H9 (cell line): Measurements from ENCODE around the gene SEMA3G. TPM values are rescaled to one million over a fixed set of nuclear protein-coding genes. Genes with fewer than 3 reads are reported as not detected.

Source experiments
- DNase-seq: peaks from one replicate; pipeline ENCODE4 v3.0.0-alpha.2; 2017
- H2AFZ ChIP-seq: one replicate; pipeline ENCODE4 v1.6.1; 2013; ENCODE audit warnings: mild to moderate bottlenecking, low read length, control low read depth, moderate library complexity
- H2AK5ac ChIP-seq: 2 replicates; pipeline ENCODE4 v1.6.1; 2013; ENCODE audit warnings: low read length, control low read depth, mixed read lengths; ENCODE audit not compliant: insufficient read length
- H2BK120ac ChIP-seq: one replicate; pipeline ENCODE4 v1.6.1; 2013; ENCODE audit warnings: low read depth, mild to moderate bottlenecking, low read length, control low read depth, inconsistent platforms; ENCODE audit not compliant: poor library complexity, severe bottlenecking
- H2BK12ac ChIP-seq: 2 replicates; pipeline ENCODE4 v1.6.1; 2013; ENCODE audit warnings: low read length, control low read depth, mixed read lengths, low read depth; ENCODE audit not compliant: insufficient read length
- H2BK15ac ChIP-seq: 2 replicates; pipeline ENCODE4 v1.6.1; 2013; ENCODE audit warnings: low read depth, low read length, control low read depth
- H2BK20ac ChIP-seq: one replicate; pipeline ENCODE4 v1.6.1; 2013; ENCODE audit warnings: low read depth, mild to moderate bottlenecking, low read length, control low read depth, inconsistent platforms; ENCODE audit not compliant: poor library complexity, severe bottlenecking
- H2BK5ac ChIP-seq: 2 replicates; pipeline ENCODE4 v1.6.1; 2013; ENCODE audit warnings: low read length, control low read depth, mixed read lengths; ENCODE audit not compliant: insufficient read length
- H3K14ac ChIP-seq: 2 replicates; pipeline ENCODE4 v1.6.1; 2013; ENCODE audit warnings: low read length, control low read depth; ENCODE audit not compliant: insufficient read depth
- H3K18ac ChIP-seq: 2 replicates; pipeline ENCODE4 v1.6.1; 2013; ENCODE audit warnings: low read depth, mild to moderate bottlenecking, mixed read lengths, low read length, control low read depth; ENCODE audit not compliant: insufficient read length
- H3K23ac ChIP-seq: 2 replicates; pipeline ENCODE4 v1.6.1; 2013; ENCODE audit warnings: low read length, control low read depth, mixed read lengths, low read depth; ENCODE audit not compliant: insufficient read length
- H3K23me2 ChIP-seq: 2 replicates; pipeline ENCODE4 v1.6.1; 2013; ENCODE audit warnings: low read depth, mild to moderate bottlenecking, mixed read lengths, low read length, control low read depth; ENCODE audit not compliant: insufficient read length, poor library complexity, severe bottlenecking
- H3K27ac ChIP-seq: 2 replicates; pipeline ENCODE4 v1.5.1; 2013; ENCODE audit warnings: low read length, control low read depth, mixed read lengths, low read depth; ENCODE audit not compliant: insufficient read length
- H3K27me3 ChIP-seq: 2 replicates; pipeline ENCODE4 v1.6.1; 2013; ENCODE audit warnings: low read length, control low read depth, inconsistent platforms; ENCODE audit not compliant: insufficient read depth
- H3K4ac ChIP-seq: 2 replicates; pipeline ENCODE4 v1.6.1; 2013; ENCODE audit warnings: low read depth, mild to moderate bottlenecking, control low read depth, inconsistent platforms, low read length, moderate library complexity
- H3K4me1 ChIP-seq: 2 replicates; pipeline ENCODE4 v1.6.1; 2013; ENCODE audit warnings: low read length, control low read depth, inconsistent platforms; ENCODE audit not compliant: insufficient read depth
- H3K4me2 ChIP-seq: 2 replicates; pipeline ENCODE4 v1.6.1; 2013; ENCODE audit warnings: low read length, control low read depth, mixed read lengths; ENCODE audit not compliant: insufficient read length, insufficient read depth
- H3K56ac ChIP-seq: 2 replicates; pipeline ENCODE4 v1.6.1; 2013; ENCODE audit warnings: low read depth, mild to moderate bottlenecking, mixed read lengths, low read length, control low read depth; ENCODE audit not compliant: insufficient read length
- H3K79me1 ChIP-seq: 2 replicates; pipeline ENCODE4 v1.6.1; 2013; ENCODE audit warnings: low read depth, mild to moderate bottlenecking, moderate library complexity, low read length, control low read depth, inconsistent platforms; ENCODE audit not compliant: insufficient read depth, poor library complexity, severe bottlenecking
- H3K79me2 ChIP-seq: 2 replicates; pipeline ENCODE4 v1.6.1; 2013; ENCODE audit warnings: low read length, control low read depth, inconsistent platforms; ENCODE audit not compliant: insufficient read depth
- H3K9ac ChIP-seq: 2 replicates; pipeline ENCODE4 v1.6.1; 2013; ENCODE audit warnings: low read length, control low read depth, mixed read lengths; ENCODE audit not compliant: insufficient read length; ENCODE audit errors: extremely low read depth
- H3K9me3 ChIP-seq: one replicate; pipeline ENCODE4 v1.6.1; 2013; ENCODE audit warnings: low read depth, low read length, inconsistent platforms; ENCODE audit not compliant: control insufficient read depth
- H3T11ph ChIP-seq: one replicate; pipeline ENCODE4 v1.6.1; 2013; ENCODE audit warnings: mild to moderate bottlenecking, low read length, control low read depth, inconsistent platforms
- H4K20me1 ChIP-seq: one replicate; pipeline ENCODE4 v1.6.1; 2013; ENCODE audit not compliant: control insufficient read depth, insufficient read length, insufficient read depth
- H4K5ac ChIP-seq: 2 replicates; pipeline ENCODE4 v1.6.1; 2013; ENCODE audit warnings: low read depth, mild to moderate bottlenecking, mixed read lengths, low read length, control low read depth; ENCODE audit not compliant: insufficient read length
- H4K8ac ChIP-seq: replicated peaks from 2 replicates; pipeline ENCODE4 v1.6.1; 2013; ENCODE audit warnings: low read length, control low read depth, mixed read lengths, low read depth; ENCODE audit not compliant: insufficient read length
- H4K91ac ChIP-seq: 2 replicates; pipeline ENCODE4 v1.6.1; 2013; ENCODE audit warnings: low read depth, mild to moderate bottlenecking, moderate library complexity, mixed read lengths, low read length, control low read depth; ENCODE audit not compliant: insufficient read length
- H3K27ac Mint-ChIP-seq, 3 experiments: 2 replicates in 2 of 3; 3 replicates in 1 of 3; pipeline ENCODE4 v1.8.0; 2020 to 2021; ENCODE audit warnings: mixed read lengths in 3 of 3, mild to moderate bottlenecking in 1 of 3, moderate library complexity in 1 of 3
- H3K27me3 Mint-ChIP-seq: 2 replicates; pipeline ENCODE4 v1.8.0; 2021; ENCODE audit warnings: low read depth, mild to moderate bottlenecking, moderate library complexity, mixed read lengths
- H3K36me3 Mint-ChIP-seq, 3 experiments: 2 replicates in 2 of 3; 3 replicates in 1 of 3; pipeline ENCODE4 v1.8.0; 2020 to 2021; ENCODE audit warnings: low read depth in 3 of 3, mixed read lengths in 3 of 3; ENCODE audit not compliant: insufficient read depth in 1 of 3
- H3K4me1 Mint-ChIP-seq, 2 experiments: 2 replicates each; pipeline ENCODE4 v1.8.0; 2020; ENCODE audit warnings: mixed read lengths in 2 of 2
- H3K4me3 Mint-ChIP-seq, 2 experiments: 2 replicates in 1 of 2; 3 replicates in 1 of 2; pipeline ENCODE4 v1.8.0; 2020 to 2021; ENCODE audit warnings: mild to moderate bottlenecking in 2 of 2, mixed read lengths in 2 of 2, moderate library complexity in 1 of 2
- H3K9me3 Mint-ChIP-seq, 2 experiments: 2 replicates in 1 of 2; 3 replicates in 1 of 2; pipeline ENCODE4 v1.8.0; 2020; ENCODE audit warnings: mild to moderate bottlenecking in 2 of 2, mixed read lengths in 2 of 2, moderate library complexity in 1 of 2
- CTCF ChIP-seq: fragments of 200-600 bp; sonication (generic); conservative IDR thresholded peaks from 3 replicates; pipeline ENCODE4 v1.8.0; 2021; ENCODE audit warnings: antibody characterized with exemption, mild to moderate bottlenecking
- WGBS: extraction: QIAGEN DNeasy Blood & Tissue Kit; methylation state at CpG from one replicate; pipeline ENCODE4 v1.1.7; 2013; ENCODE audit warnings: missing lambda C conversion rate, low lambda C conversion rate, mixed read lengths; ENCODE audit not compliant: insufficient read length; ENCODE audit errors: extremely low coverage; 5-methylcytosine and 5-hydroxymethylcytosine counted together
- total RNA-seq: library from RNA; stranded (reverse); gene quantifications from 2 replicates; pipeline ENCODE4 v1.2.1, GENCODE V29; 2021

The SEMA3G gene
- total RNA-seq, 1 experiment from 2014 or later: 2.4 TPM

DNA sequence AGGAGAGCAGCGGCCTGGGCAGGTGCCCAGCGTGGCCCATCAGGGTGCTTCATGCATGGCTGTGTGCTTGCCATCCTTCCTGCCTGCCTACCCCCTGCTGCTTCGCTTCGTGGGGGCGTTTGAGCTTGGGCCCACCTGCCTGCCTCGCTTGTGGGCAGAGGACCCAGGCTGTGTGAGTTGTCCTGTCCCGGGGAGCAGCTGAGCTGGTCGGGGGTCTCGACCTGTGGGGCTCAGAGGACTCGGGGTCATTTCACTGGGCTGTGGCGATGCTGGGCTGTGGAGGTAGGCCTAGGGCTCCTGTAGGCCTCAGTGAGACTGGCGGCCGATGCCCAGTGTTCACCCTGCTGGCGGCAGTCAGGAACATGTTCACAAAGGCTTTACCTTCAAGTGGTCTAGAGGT is 38.2 kb upstream of the SEMA3G start:
- no peak overlapping the region for H2BK20ac ChIP-seq
- H3K4me1 ChIP-seq: no peaks in the 10 kb centered on the region
- no peak for DNase-seq
- Mint-ChIP-seq H3K9me3 (no peaks in the 10 kb centered on the region), H3K27me3 (no peaks in the 10 kb centered on the region), H3K27ac (peak overlapping the region in 1 of 3 experiments; percentile 49; a peak in 2 of 7 replicates), H3K36me3 (peaks cover 41 to 92% (median 90%) of the 10 kb centered on the region in 3 experiments; a peak in 6 of 7 replicates), H3K4me1 (no peaks in the 10 kb centered on the region; a peak in 2 of 4 replicates), H3K4me3 (no peak overlapping the region)
- H2BK12ac ChIP-seq: no peak overlapping the region
- H3K27ac ChIP-seq: no peak overlapping the region
- no peak overlapping the region for H3K18ac ChIP-seq
- H3K4ac ChIP-seq: no peak overlapping the region
- no peak overlapping the region for H2BK5ac ChIP-seq
- H3K9me3 ChIP-seq: no peaks in the 10 kb centered on the region
- H3K14ac ChIP-seq: no peak overlapping the region
- no peak overlapping the region for H3T11ph ChIP-seq
- no peaks in the 10 kb centered on the region for H3K79me1 ChIP-seq
- no peak overlapping the region for H2AFZ ChIP-seq
- TF ChIP-seq CTCF: no peak
- H3K9ac ChIP-seq: no peak overlapping the region
- WGBS: no CpG with 5 or more reads among the region's 14 CpGs
- no peaks in the 10 kb centered on the region for H4K20me1 ChIP-seq
- no peak overlapping the region for H3K23ac ChIP-seq
- H4K5ac ChIP-seq: no peak overlapping the region
- H2AK5ac ChIP-seq: no peak overlapping the region
- no peak overlapping the region for H2BK15ac ChIP-seq
- no peak overlapping the region for H2BK120ac ChIP-seq
- H3K23me2 ChIP-seq: no peaks in the 10 kb centered on the region
- no peak overlapping the region for H3K4me2 ChIP-seq
- H4K91ac ChIP-seq: no peak overlapping the region
- no peaks in the 10 kb centered on the region for H3K27me3 ChIP-seq
- no peak overlapping the region for H3K56ac ChIP-seq
- no peaks in the 10 kb centered on the region for H3K79me2 ChIP-seq
- H4K8ac ChIP-seq: no peak overlapping the region
